ENCODE results near the gene ITGB3.
A peak's percentile ranks its signal among the peaks of the same experiment; 100 is the strongest.

DNA sequence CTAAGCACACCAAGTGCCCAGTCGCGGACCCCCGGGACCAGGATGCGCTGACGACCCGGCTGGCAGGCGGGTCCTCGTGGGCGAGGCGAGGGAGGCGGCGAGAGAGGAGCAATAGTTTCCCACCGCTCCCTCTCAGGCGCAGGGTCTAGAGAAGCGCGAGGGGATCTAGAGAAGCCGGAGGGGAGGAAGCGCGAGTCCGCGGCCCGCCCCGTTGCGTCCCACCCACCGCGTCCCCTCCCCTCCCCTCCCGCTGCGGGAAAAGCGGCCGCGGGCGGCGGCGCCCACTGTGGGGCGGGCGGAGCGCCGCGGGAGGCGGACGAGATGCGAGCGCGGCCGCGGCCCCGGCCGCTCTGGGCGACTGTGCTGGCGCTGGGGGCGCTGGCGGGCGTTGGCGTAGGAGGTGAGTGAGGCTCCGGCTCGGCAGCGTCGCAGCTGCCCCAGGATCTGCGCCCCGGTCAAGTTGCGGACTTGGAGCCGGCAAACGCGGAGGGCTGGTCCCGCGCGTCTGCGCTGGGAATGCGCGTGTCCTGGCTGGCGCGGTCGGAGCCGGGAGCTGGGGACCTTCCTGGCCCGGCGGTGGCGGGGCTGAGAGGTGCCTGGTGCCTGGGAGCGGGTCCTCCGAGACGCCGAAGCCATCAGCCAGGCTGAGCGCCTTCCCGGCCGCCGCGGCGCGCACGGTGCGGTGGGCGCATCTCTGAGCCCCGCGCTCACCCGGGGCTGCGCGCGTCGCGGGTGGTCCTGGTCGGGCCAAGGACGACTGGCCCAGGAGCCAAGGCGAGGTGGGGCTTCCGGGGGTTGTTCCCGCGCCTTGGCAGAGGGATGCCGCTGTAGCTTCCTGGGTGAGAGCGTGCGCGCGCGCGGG lies at the start of gene ITGB3:
- TF ChIP-seq, protein P1, sequence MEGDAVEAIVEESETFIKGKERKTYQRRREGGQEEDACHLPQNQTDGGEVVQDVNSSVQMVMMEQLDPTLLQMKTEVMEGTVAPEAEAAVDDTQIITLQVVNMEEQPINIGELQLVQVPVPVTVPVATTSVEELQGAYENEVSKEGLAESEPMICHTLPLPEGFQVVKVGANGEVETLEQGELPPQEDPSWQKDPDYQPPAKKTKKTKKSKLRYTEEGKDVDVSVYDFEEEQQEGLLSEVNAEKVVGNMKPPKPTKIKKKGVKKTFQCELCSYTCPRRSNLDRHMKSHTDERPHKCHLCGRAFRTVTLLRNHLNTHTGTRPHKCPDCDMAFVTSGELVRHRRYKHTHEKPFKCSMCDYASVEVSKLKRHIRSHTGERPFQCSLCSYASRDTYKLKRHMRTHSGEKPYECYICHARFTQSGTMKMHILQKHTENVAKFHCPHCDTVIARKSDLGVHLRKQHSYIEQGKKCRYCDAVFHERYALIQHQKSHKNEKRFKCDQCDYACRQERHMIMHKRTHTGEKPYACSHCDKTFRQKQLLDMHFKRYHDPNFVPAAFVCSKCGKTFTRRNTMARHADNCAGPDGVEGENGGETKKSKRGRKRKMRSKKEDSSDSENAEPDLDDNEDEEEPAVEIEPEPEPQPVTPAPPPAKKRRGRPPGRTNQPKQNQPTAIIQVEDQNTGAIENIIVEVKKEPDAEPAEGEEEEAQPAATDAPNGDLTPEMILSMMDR (IDR thresholded peaks at IDR 0.05): peak in 1 of 3 experiments; percentile 32
- no peak for TF ChIP-seq POLR2A (IDR thresholded peaks at IDR 0.05)
